ENCODE measurements around the gene PLPPR1.
"Not testable (repeated sequence)": the region's sequence is repeated elsewhere in the genome, so short reads cannot be mapped to it uniquely, and the experiment has no call there.

The PLPPR1 gene

GRCh38 chr9:101026824-101027223, 1.7 kb upstream of the PLPPR1 start:
- no peak overlapping the region for H3K27ac ChIP-seq (ENCODE audit: low read depth, low read length, severe bottlenecking)
- H3K36me3 ChIP-seq (ENCODE audit: control insufficient read depth, insufficient read depth, low read length) = no peaks in the 10 kb centered on the region
- H3K4me3 ChIP-seq (ENCODE audit: extremely low read depth, insufficient read depth, low read length, poor library complexity, severe bottlenecking) = no peak overlapping the region
- WGBS, 2 experiments (ENCODE audit: insufficient coverage in 2 of 2) = 94% methylated on average over 4 of the region's 4 CpGs; no CpG with 5 or more reads in 1 of the 2 experiments
- H3K9me3 ChIP-seq (ENCODE audit: control insufficient read depth, low read length) = no peaks in the 10 kb centered on the region
- H3K4me1 ChIP-seq (ENCODE audit: control insufficient read depth, insufficient read depth, low read length, poor library complexity, severe bottlenecking) = no peaks in the 10 kb centered on the region

- Histone ChIP-seq H3K9me3 (ENCODE audit: control insufficient read depth, low read length) (no peaks in the 10 kb centered on the region), H3K4me3 (ENCODE audit: extremely low read depth, insufficient read depth, low read length, poor library complexity, severe bottlenecking) (no peak overlapping the region), H3K4me1 (ENCODE audit: control insufficient read depth, insufficient read depth, low read length, poor library complexity, severe bottlenecking) (no peaks in the 10 kb centered on the region), H3K36me3 (ENCODE audit: control insufficient read depth, insufficient read depth, low read length) (no peaks in the 10 kb centered on the region), H3K27ac (ENCODE audit: low read depth, low read length, severe bottlenecking) (no peak overlapping the region)
- WGBS, 2 experiments (ENCODE audit: insufficient coverage in 2 of 2) = 67% methylated on average over 1 of the region's 2 CpGs; no CpG with 5 or more reads in 1 of the 2 experiments
These were observed 1.3 kb upstream of the PLPPR1 start for GRCh38 chr9:101027236-101027635.

- no peaks in the 10 kb centered on the region for H3K4me1 ChIP-seq (ENCODE audit: control insufficient read depth, insufficient read depth, low read length, poor library complexity, severe bottlenecking)
- no peaks in the 10 kb centered on the region for H3K36me3 ChIP-seq (ENCODE audit: control insufficient read depth, insufficient read depth, low read length)
- peak overlapping the region; percentile 55 for H3K4me3 ChIP-seq (ENCODE audit: extremely low read depth, insufficient read depth, low read length, poor library complexity, severe bottlenecking)
- peak overlapping the region; percentile 61 for H3K27ac ChIP-seq (ENCODE audit: low read depth, low read length, severe bottlenecking)
- 19 to 22% methylated on average over 6 to 9 of the region's 12 CpGs for WGBS, 2 experiments (ENCODE audit: insufficient coverage in 2 of 2)
- H3K9me3 ChIP-seq (ENCODE audit: control insufficient read depth, low read length) = no peaks in the 10 kb centered on the region
These were observed 688 bp upstream of the PLPPR1 start for GRCh38 chr9:101027733-101028345.

GRCh38 chr9:101029315-101030085, 973 bp downstream of the PLPPR1 start:
- H3K4me1 ChIP-seq (ENCODE audit: control insufficient read depth, insufficient read depth, low read length, poor library complexity, severe bottlenecking) = no peaks in the 10 kb centered on the region
- H3K36me3 ChIP-seq (ENCODE audit: control insufficient read depth, insufficient read depth, low read length) = no peaks in the 10 kb centered on the region
- WGBS, 2 experiments (ENCODE audit: insufficient coverage in 2 of 2) = 4 to 8% methylated on average over 17 to 18 of the region's 38 CpGs
- H3K9me3 ChIP-seq (ENCODE audit: control insufficient read depth, low read length) = no peaks in the 10 kb centered on the region
- peak overlapping the region; percentile 55 for H3K4me3 ChIP-seq (ENCODE audit: extremely low read depth, insufficient read depth, low read length, poor library complexity, severe bottlenecking)
- H3K27ac ChIP-seq (ENCODE audit: low read depth, low read length, severe bottlenecking) = no peak overlapping the region

GRCh38 chr9:101030086-101030391, 1.5 kb downstream of the PLPPR1 start:
- Histone ChIP-seq H3K4me3 (ENCODE audit: extremely low read depth, insufficient read depth, low read length, poor library complexity, severe bottlenecking) (no peak overlapping the region), H3K36me3 (ENCODE audit: control insufficient read depth, insufficient read depth, low read length) (no peaks in the 10 kb centered on the region), H3K4me1 (ENCODE audit: control insufficient read depth, insufficient read depth, low read length, poor library complexity, severe bottlenecking) (no peaks in the 10 kb centered on the region), H3K9me3 (ENCODE audit: control insufficient read depth, low read length) (no peaks in the 10 kb centered on the region), H3K27ac (ENCODE audit: low read depth, low read length, severe bottlenecking) (no peak overlapping the region)
- 32 to 60% methylated on average over 1 to 7 of the region's 8 CpGs for WGBS, 2 experiments (ENCODE audit: insufficient coverage in 2 of 2)

- Histone ChIP-seq H3K4me3 (ENCODE audit: extremely low read depth, insufficient read depth, low read length, poor library complexity, severe bottlenecking) (no peak overlapping the region), H3K27ac (ENCODE audit: low read depth, low read length, severe bottlenecking) (no peak overlapping the region), H3K9me3 (ENCODE audit: control insufficient read depth, low read length) (no peaks in the 10 kb centered on the region), H3K4me1 (ENCODE audit: control insufficient read depth, insufficient read depth, low read length, poor library complexity, severe bottlenecking) (no peaks in the 10 kb centered on the region), H3K36me3 (ENCODE audit: control insufficient read depth, insufficient read depth, low read length) (no peaks in the 10 kb centered on the region)
- no CpG with 5 or more reads among the region's 1 CpG for WGBS, 2 experiments (ENCODE audit: insufficient coverage in 2 of 2)
These were observed 3.9 kb downstream of the PLPPR1 start for GRCh38 chr9:101032426-101032825.

- no peak overlapping the region for H3K4me3 ChIP-seq (ENCODE audit: extremely low read depth, insufficient read depth, low read length, poor library complexity, severe bottlenecking)
- H3K27ac ChIP-seq (ENCODE audit: low read depth, low read length, severe bottlenecking) = no peak overlapping the region
- no CpG with 5 or more reads among the region's 2 CpGs for WGBS, 2 experiments (ENCODE audit: insufficient coverage in 2 of 2)
- H3K36me3 ChIP-seq (ENCODE audit: control insufficient read depth, insufficient read depth, low read length) = no peaks in the 10 kb centered on the region
- H3K4me1 ChIP-seq (ENCODE audit: control insufficient read depth, insufficient read depth, low read length, poor library complexity, severe bottlenecking) = no peaks in the 10 kb centered on the region
- H3K9me3 ChIP-seq (ENCODE audit: control insufficient read depth, low read length) = no peaks in the 10 kb centered on the region
These were observed 5.7 kb downstream of the PLPPR1 start for GRCh38 chr9:101034222-101034621.

GRCh38 chr9:101035098-101035497, 6.6 kb downstream of the PLPPR1 start:
- WGBS, 2 experiments (ENCODE audit: insufficient coverage in 2 of 2) = 65 to 71% methylated on average over 1 to 3 of the region's 4 CpGs
- H3K9me3 ChIP-seq (ENCODE audit: control insufficient read depth, low read length) = no peaks in the 10 kb centered on the region
- H3K4me1 ChIP-seq (ENCODE audit: control insufficient read depth, insufficient read depth, low read length, poor library complexity, severe bottlenecking) = no peaks in the 10 kb centered on the region
- no peak overlapping the region for H3K27ac ChIP-seq (ENCODE audit: low read depth, low read length, severe bottlenecking)
- H3K36me3 ChIP-seq (ENCODE audit: control insufficient read depth, insufficient read depth, low read length) = no peaks in the 10 kb centered on the region
- no peak overlapping the region for H3K4me3 ChIP-seq (ENCODE audit: extremely low read depth, insufficient read depth, low read length, poor library complexity, severe bottlenecking)

GRCh38 chr9:101037430-101037829, 8.9 kb downstream of the PLPPR1 start:
- H3K4me1 ChIP-seq (ENCODE audit: control insufficient read depth, insufficient read depth, low read length, poor library complexity, severe bottlenecking) = no peaks in the 10 kb centered on the region
- no peak overlapping the region for H3K4me3 ChIP-seq (ENCODE audit: extremely low read depth, insufficient read depth, low read length, poor library complexity, severe bottlenecking)
- H3K9me3 ChIP-seq (ENCODE audit: control insufficient read depth, low read length) = no peaks in the 10 kb centered on the region
- 84 to 100% methylated on average over 2 of the region's 3 CpGs for WGBS, 2 experiments (ENCODE audit: insufficient coverage in 2 of 2)
- no peaks in the 10 kb centered on the region for H3K36me3 ChIP-seq (ENCODE audit: control insufficient read depth, insufficient read depth, low read length)
- no peak overlapping the region for H3K27ac ChIP-seq (ENCODE audit: low read depth, low read length, severe bottlenecking)

GRCh38 chr9:101038488-101038887, 10.0 kb downstream of the PLPPR1 start:
- 89% methylated on average over 4 of the region's 4 CpGs; no CpG with 5 or more reads in 1 of the 2 experiments for WGBS, 2 experiments (ENCODE audit: insufficient coverage in 2 of 2)
- Histone ChIP-seq H3K4me1 (ENCODE audit: control insufficient read depth, insufficient read depth, low read length, poor library complexity, severe bottlenecking) (no peaks in the 10 kb centered on the region), H3K4me3 (ENCODE audit: extremely low read depth, insufficient read depth, low read length, poor library complexity, severe bottlenecking) (no peak overlapping the region), H3K27ac (ENCODE audit: low read depth, low read length, severe bottlenecking) (no peak overlapping the region), H3K9me3 (ENCODE audit: control insufficient read depth, low read length) (no peaks in the 10 kb centered on the region), H3K36me3 (ENCODE audit: control insufficient read depth, insufficient read depth, low read length) (no peaks in the 10 kb centered on the region)

- H3K4me1 ChIP-seq (ENCODE audit: control insufficient read depth, insufficient read depth, low read length, poor library complexity, severe bottlenecking); H3K9me3 ChIP-seq (ENCODE audit: control insufficient read depth, low read length); H3K4me3 ChIP-seq (ENCODE audit: extremely low read depth, insufficient read depth, low read length, poor library complexity, severe bottlenecking); H3K27ac ChIP-seq (ENCODE audit: low read depth, low read length, severe bottlenecking); H3K36me3 ChIP-seq (ENCODE audit: control insufficient read depth, insufficient read depth, low read length): not testable (repeated sequence)
- WGBS, 2 experiments (ENCODE audit: insufficient coverage in 2 of 2) = 85 to 100% methylated on average over 1 to 3 of the region's 7 CpGs
These were observed 11.1 kb downstream of the PLPPR1 start for GRCh38 chr9:101039581-101039980.
